SK-N-SH (cell line): ENCODE data around the gene RAI14. TPM values are rescaled to one million over a fixed set of nuclear protein-coding genes. Genes with fewer than 3 reads are reported as not detected.

Experiments
- CTCF ChIA-PET: fragments of 300-600, 350-600 bp; formaldehyde crosslinking; extraction: SDS; loops from one replicate; lab custom pipeline; 2021; lab: Yijun Ruan, JAX
- POLR2A ChIA-PET: fragments of 350-600 bp; sonication (Branson Sonifier 250); formaldehyde crosslinking; extraction: SDS; loops from one replicate; lab custom pipeline; 2020; ENCODE audit warnings: antibody characterized with exemption, inconsistent platforms; lab: Yijun Ruan, JAX
- DNase-seq: peaks from one replicate; pipeline ENCODE4 v3.0.0; 2012
- H2AFZ ChIP-seq: fragments of 200-600 bp; sonication (generic); 2 replicates; pipeline ENCODE4 v1.8.1; 2016; ENCODE audit warnings: antibody characterized with exemption, mild to moderate bottlenecking, low read depth
- H3F3A ChIP-seq: fragments of 200-600 bp; sonication (generic); replicated peaks from 2 replicates; pipeline ENCODE3; 2016; ENCODE audit warnings: antibody characterized with exemption, mild to moderate bottlenecking; ENCODE audit not compliant: insufficient read depth
- H3K27ac ChIP-seq, 2 experiments: fragments of 200-500 bp in 1 of 2; fragments of 200-600 bp in 1 of 2; sonication (Bioruptor generic) in 1 of 2; sonication (generic), shearing (Covaris generic) in 1 of 2; 2 replicates each; pipeline versions ENCODE4 v1.5.1 to v1.6.1; 2014 to 2016; ENCODE audit warnings: low read depth in 2 of 2, inconsistent platforms in 1 of 2, low read length in 1 of 2, mild to moderate bottlenecking in 1 of 2, mixed read lengths in 1 of 2
- H3K27me3 ChIP-seq: fragments of 200-600 bp; sonication (generic), shearing (Covaris generic); 2 replicates; pipeline ENCODE4 v1.6.1; 2016; ENCODE audit warnings: mixed run types; ENCODE audit not compliant: insufficient read depth
- H3K36me3 ChIP-seq, 2 experiments: fragments of 200-500 bp in 1 of 2; fragments of 200-600 bp in 1 of 2; sonication (Bioruptor generic) in 1 of 2; sonication (generic) in 1 of 2; replicated peaks in 1 of 2; 2 replicates each; pipeline versions ENCODE3 to v1.5.1; 2014 to 2016; ENCODE audit warnings: low read length in 1 of 2, mild to moderate bottlenecking in 1 of 2; ENCODE audit not compliant: insufficient read depth in 2 of 2, control insufficient read depth in 1 of 2
- H3K4me1 ChIP-seq, 2 experiments: fragments of 200-500 bp in 1 of 2; fragments of 200-600 bp in 1 of 2; sonication (Bioruptor generic) in 1 of 2; sonication (generic), shearing (Covaris generic) in 1 of 2; 2 replicates each; pipeline versions ENCODE4 v1.5.1 to v1.6.1; 2014 to 2016; ENCODE audit warnings: low read depth in 1 of 2, low read length in 1 of 2, mixed run types in 1 of 2; ENCODE audit not compliant: insufficient read depth in 2 of 2, control insufficient read depth in 1 of 2
- H3K4me2 ChIP-seq: fragments of 200-600 bp; sonication (generic), shearing (Covaris generic); 2 replicates; pipeline ENCODE4 v1.6.1; 2017; ENCODE audit warnings: mixed run types
- H3K4me3 ChIP-seq, 2 experiments: fragments of 200-500 bp in 1 of 2; fragments of 200-600 bp in 1 of 2; sonication (Bioruptor generic) in 1 of 2; sonication (generic), shearing (Covaris generic) in 1 of 2; 2 replicates each; pipeline versions ENCODE4 v1.5.1 to v1.8.1; 2014 to 2016; ENCODE audit warnings: low read depth in 2 of 2, inconsistent platforms in 1 of 2, low read length in 1 of 2, mild to moderate bottlenecking in 1 of 2, mixed read lengths in 1 of 2, moderate library complexity in 1 of 2
- H3K79me2 ChIP-seq: fragments of 200-600 bp; sonication (generic); 2 replicates; pipeline ENCODE4 v1.8.1; 2017; ENCODE audit warnings: mild to moderate bottlenecking; ENCODE audit not compliant: insufficient read depth
- H3K9ac ChIP-seq: fragments of 200-600 bp; sonication (generic); 2 replicates; pipeline ENCODE4 v1.6.1; 2017; ENCODE audit warnings: mixed run types
- H3K9me2 ChIP-seq: fragments of 200-600 bp; sonication (generic); 2 replicates; pipeline ENCODE4 v1.6.1; 2017; ENCODE audit warnings: mixed run types
- H3K9me3 ChIP-seq: fragments of 200-600 bp; sonication (generic); 2 replicates; pipeline ENCODE4 v1.6.1; 2017; ENCODE audit warnings: mixed run types, mild to moderate bottlenecking, moderate library complexity
- H4K20me1 ChIP-seq: fragments of 200-600 bp; sonication (generic); 2 replicates; pipeline ENCODE4 v1.6.1; 2017; ENCODE audit warnings: mild to moderate bottlenecking, mixed run types; ENCODE audit not compliant: insufficient read depth
- ELF1 ChIP-seq: IDR thresholded peaks from 2 replicates; pipeline ENCODE4 v1.4.0; 2012
- FOSL2 ChIP-seq: IDR thresholded peaks from 2 replicates; pipeline ENCODE4 v1.4.0; 2012; ENCODE audit warnings: low read depth, mild to moderate bottlenecking, moderate library complexity, borderline replicate concordance
- FOXM1 ChIP-seq: IDR thresholded peaks from 2 replicates; pipeline ENCODE4 v1.4.0; 2012; ENCODE audit warnings: low read depth, mild to moderate bottlenecking
- GABPA ChIP-seq: IDR thresholded peaks from 2 replicates; pipeline ENCODE4 v1.4.0; 2012; ENCODE audit warnings: low read depth, mild to moderate bottlenecking
- GATA2 ChIP-seq: sonication (generic); formaldehyde crosslinking; IDR thresholded peaks from 2 replicates; pipeline ENCODE4 v1.5.0; 2020; ENCODE audit warnings: mild to moderate bottlenecking, missing genetic modification reagents
- JUND ChIP-seq: IDR thresholded peaks from 2 replicates; pipeline ENCODE4 v1.4.0; 2012
- MXI1 ChIP-seq: IDR thresholded peaks from 2 replicates; pipeline ENCODE4 v1.6.1; 2012; ENCODE audit warnings: mild to moderate bottlenecking, low read depth, low read length, improper control_type of control experiment
- POLR2AphosphoS5 ChIP-seq: IDR thresholded peaks from 2 replicates; pipeline ENCODE4 v1.6.1; 2012; ENCODE audit warnings: low read depth, low read length
- RCOR1 ChIP-seq: fragments of 150-350 bp; IDR thresholded peaks from 2 replicates; pipeline ENCODE4 v1.6.1; 2017; ENCODE audit warnings: antibody characterized with exemption, low read length
- RXRA ChIP-seq: IDR thresholded peaks from 2 replicates; pipeline ENCODE4 v1.4.0; 2012; ENCODE audit warnings: low read depth, mild to moderate bottlenecking, borderline replicate concordance
- SIN3A ChIP-seq: IDR thresholded peaks from 2 replicates; pipeline ENCODE4 v1.6.1; 2012; ENCODE audit warnings: low read depth, mild to moderate bottlenecking, low read length, moderate library complexity, borderline replicate concordance
- SMC3 ChIP-seq: IDR thresholded peaks from 2 replicates; pipeline ENCODE4 v1.6.1; 2012; ENCODE audit warnings: low read depth, low read length, improper control_type of control experiment
- TAF1 ChIP-seq: IDR thresholded peaks from 2 replicates; pipeline ENCODE4 v1.6.1; 2012; ENCODE audit warnings: low read depth, mild to moderate bottlenecking, low read length, moderate library complexity, borderline replicate concordance
- TCF12 ChIP-seq: IDR thresholded peaks from 2 replicates; pipeline ENCODE4 v1.4.0; 2012
- TEAD4 ChIP-seq: IDR thresholded peaks from 2 replicates; pipeline ENCODE4 v1.4.0; 2012; ENCODE audit warnings: mild to moderate bottlenecking, borderline replicate concordance; ENCODE audit not compliant: insufficient read depth
- WGBS: methylation state at CpG from one replicate; pipeline ENCODE4 v1.1.6; 2017; ENCODE audit warnings: low lambda C conversion rate; 5-methylcytosine and 5-hydroxymethylcytosine counted together
- polyA plus RNA-seq, 3 experiments: library from polyadenylated mRNA; depleted of rRNA; stranded (reverse); fragments of >200 nt; gene quantifications; 2 replicates each; pipeline ENCODE4 v1.2.3, GENCODE V29; 2012
- TF ChIP-seq, protein P1 (sequence below): IDR thresholded peaks from 2 replicates; pipeline ENCODE4 v1.4.0; 2012; ENCODE audit warnings: low read depth
- TF ChIP-seq, protein P2 (sequence below): IDR thresholded peaks from 2 replicates; pipeline ENCODE4 v1.6.1; 2012; ENCODE audit warnings: mild to moderate bottlenecking, low read depth, low read length, moderate library complexity
- TF ChIP-seq, protein P3 (sequence below): fragments of 150-350 bp; IDR thresholded peaks from 2 replicates; pipeline ENCODE4 v1.6.1; 2016; ENCODE audit warnings: mild to moderate bottlenecking, low read depth, low read length

Gene RAI14
- polyA plus RNA-seq, 1 of the 3 experiments (the other 2 are of a cell fraction) = 53.2 TPM

DNA sequence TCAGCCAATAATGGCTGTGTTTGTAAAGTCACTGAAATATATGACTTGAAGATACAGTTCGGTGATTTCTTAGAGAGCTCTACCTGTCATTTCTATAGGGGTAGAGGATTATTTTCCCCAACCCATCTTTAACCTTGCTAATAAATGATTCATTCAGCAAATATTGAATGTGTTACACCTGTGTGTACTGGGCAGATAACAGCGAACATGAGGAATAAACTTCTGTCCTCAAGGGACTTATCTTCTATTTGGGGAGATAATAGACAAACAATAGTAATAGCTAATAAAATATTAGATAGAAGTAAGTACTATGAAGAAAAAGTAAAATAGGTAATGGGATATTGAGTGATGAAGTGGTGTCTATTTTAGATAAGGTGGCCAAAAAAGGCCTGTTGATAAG is 192.1 kb downstream of the RAI14 start:
- Histone ChIP-seq H3K79me2 (no peaks in the 10 kb centered on the region), H3K9me2 (no peaks in the 10 kb centered on the region), H3F3A (no peaks in the 10 kb centered on the region), H3K9me3 (no peaks in the 10 kb centered on the region), H3K4me2 (no peak overlapping the region), H3K27ac (no peak overlapping the region), H3K27me3 (no peaks in the 10 kb centered on the region), H4K20me1 (no peaks in the 10 kb centered on the region), H3K9ac (no peak overlapping the region), H3K36me3 (no peaks in the 10 kb centered on the region), H2AFZ (no peak overlapping the region), H3K4me1 (peaks cover 0 to 2% of the 10 kb centered on the region in 2 experiments; a peak in 1 of 4 replicates), H3K4me3 (no peak overlapping the region)
- WGBS = 81% methylated on average over 2 of the region's 2 CpGs
- DNase-seq = no peak
- TF ChIP-seq TAF1 (no peak), POLR2AphosphoS5 (no peak), SMC3 (no peak), RXRA (no peak), GABPA (no peak), MXI1 (no peak), FOSL2 (no peak), GATA2 (no peak), TEAD4 (no peak), RCOR1 (no peak)
- TF ChIP-seq, protein P1, sequence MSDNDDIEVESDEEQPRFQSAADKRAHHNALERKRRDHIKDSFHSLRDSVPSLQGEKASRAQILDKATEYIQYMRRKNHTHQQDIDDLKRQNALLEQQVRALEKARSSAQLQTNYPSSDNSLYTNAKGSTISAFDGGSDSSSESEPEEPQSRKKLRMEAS = no peak
- POLR2A ChIA-PET = no interaction called here
- CTCF ChIA-PET = interaction anchor here (1.5 kb wide), 1 partner anchor 362 kb away, joined by 4 read pairs; no protein-coding TSS in a partner anchor

DNA sequence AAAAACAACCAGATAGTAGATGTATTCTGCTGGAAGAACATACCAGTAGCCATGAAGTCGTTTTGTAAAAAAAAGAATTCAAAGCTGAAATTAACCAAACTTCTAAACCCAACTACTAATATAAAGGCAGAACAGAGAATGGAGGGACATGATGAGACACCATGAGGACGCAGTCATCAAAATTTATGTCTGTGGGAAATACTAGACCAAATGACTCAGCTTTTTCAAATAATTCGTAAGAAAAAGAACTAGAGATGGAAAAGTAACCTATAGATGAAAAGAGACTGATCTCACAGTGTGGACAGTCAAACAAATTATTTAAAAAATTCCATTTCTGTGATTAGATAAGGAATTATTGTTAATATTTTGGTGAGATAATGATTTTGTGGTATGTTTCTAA is 193.1 kb downstream of the RAI14 start:
- no peaks in the 10 kb centered on the region for H3K27me3 ChIP-seq
- 53% methylated on average over 3 of the region's 3 CpGs for WGBS
- H3K9me2 ChIP-seq = no peaks in the 10 kb centered on the region
- no peak for DNase-seq
- H2AFZ ChIP-seq = no peak overlapping the region
- ChIA-PET CTCF (interaction anchor here (1.1 to 1.5 kb wide), 2 partner anchors 326 to 363 kb away, joined by 4 to 5 read pairs; no protein-coding TSS in a partner anchor), POLR2A (no interaction called here)
- no peak overlapping the region for H3K9ac ChIP-seq
- no peaks in the 10 kb centered on the region for H3F3A ChIP-seq
- H4K20me1 ChIP-seq = no peaks in the 10 kb centered on the region
- no peaks in the 10 kb centered on the region for H3K9me3 ChIP-seq
- H3K79me2 ChIP-seq = no peaks in the 10 kb centered on the region
- no peaks in the 10 kb centered on the region for H3K4me1 ChIP-seq
- no peak for TF ChIP-seq SIN3A
- no peak for TF ChIP-seq GATA2
- no peak for TF ChIP-seq ELF1
- TF ChIP-seq RCOR1 = no peak
- no peak for TF ChIP-seq FOXM1
- TF ChIP-seq TCF12 = no peak
- no peak for TF ChIP-seq JUND
- TF ChIP-seq, protein P2, sequence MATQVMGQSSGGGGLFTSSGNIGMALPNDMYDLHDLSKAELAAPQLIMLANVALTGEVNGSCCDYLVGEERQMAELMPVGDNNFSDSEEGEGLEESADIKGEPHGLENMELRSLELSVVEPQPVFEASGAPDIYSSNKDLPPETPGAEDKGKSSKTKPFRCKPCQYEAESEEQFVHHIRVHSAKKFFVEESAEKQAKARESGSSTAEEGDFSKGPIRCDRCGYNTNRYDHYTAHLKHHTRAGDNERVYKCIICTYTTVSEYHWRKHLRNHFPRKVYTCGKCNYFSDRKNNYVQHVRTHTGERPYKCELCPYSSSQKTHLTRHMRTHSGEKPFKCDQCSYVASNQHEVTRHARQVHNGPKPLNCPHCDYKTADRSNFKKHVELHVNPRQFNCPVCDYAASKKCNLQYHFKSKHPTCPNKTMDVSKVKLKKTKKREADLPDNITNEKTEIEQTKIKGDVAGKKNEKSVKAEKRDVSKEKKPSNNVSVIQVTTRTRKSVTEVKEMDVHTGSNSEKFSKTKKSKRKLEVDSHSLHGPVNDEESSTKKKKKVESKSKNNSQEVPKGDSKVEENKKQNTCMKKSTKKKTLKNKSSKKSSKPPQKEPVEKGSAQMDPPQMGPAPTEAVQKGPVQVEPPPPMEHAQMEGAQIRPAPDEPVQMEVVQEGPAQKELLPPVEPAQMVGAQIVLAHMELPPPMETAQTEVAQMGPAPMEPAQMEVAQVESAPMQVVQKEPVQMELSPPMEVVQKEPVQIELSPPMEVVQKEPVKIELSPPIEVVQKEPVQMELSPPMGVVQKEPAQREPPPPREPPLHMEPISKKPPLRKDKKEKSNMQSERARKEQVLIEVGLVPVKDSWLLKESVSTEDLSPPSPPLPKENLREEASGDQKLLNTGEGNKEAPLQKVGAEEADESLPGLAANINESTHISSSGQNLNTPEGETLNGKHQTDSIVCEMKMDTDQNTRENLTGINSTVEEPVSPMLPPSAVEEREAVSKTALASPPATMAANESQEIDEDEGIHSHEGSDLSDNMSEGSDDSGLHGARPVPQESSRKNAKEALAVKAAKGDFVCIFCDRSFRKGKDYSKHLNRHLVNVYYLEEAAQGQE = no peak
- TF ChIP-seq, protein P3, sequence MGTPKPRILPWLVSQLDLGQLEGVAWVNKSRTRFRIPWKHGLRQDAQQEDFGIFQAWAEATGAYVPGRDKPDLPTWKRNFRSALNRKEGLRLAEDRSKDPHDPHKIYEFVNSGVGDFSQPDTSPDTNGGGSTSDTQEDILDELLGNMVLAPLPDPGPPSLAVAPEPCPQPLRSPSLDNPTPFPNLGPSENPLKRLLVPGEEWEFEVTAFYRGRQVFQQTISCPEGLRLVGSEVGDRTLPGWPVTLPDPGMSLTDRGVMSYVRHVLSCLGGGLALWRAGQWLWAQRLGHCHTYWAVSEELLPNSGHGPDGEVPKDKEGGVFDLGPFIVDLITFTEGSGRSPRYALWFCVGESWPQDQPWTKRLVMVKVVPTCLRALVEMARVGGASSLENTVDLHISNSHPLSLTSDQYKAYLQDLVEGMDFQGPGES = no peak
- TF ChIP-seq TEAD4 = no peak
- no peaks in the 10 kb centered on the region for H3K36me3 ChIP-seq
- no peak overlapping the region for H3K4me2 ChIP-seq
- H3K4me3 ChIP-seq = no peak overlapping the region
- no peak overlapping the region for H3K27ac ChIP-seq
